ENCODE data around the gene SF3B6.
"Not testable (repeated sequence)": the region's sequence is repeated elsewhere in the genome, so short reads cannot be mapped to it uniquely, and the experiment has no call there.

SF3B6 gene

GRCh38 chr2:24050041-24050979, 25.8 kb downstream of the SF3B6 start:
- DNase-seq: peak; percentile 19 to 67 (median 39)

GRCh38 chr2:24049485-24050021, 26.6 kb downstream of the SF3B6 start, which contains the start of gene FKBP1B:
TSS of gene FKBP1B (plus strand) at chr2:24049741. CDS start at chr2:24049850, 109 bp downstream.
- peak; percentile 36 to 64 (median 52) for DNase-seq

GRCh38 chr2:24048769-24049484, 27.2 kb downstream of the SF3B6 start:
- peak in 3 of 4 experiments; percentile 5 to 16 (median 13) for DNase-seq

- DNase-seq: no peak
Observed at GRCh38 chr2:24047703-24048033, 28.5 kb downstream of the SF3B6 start.

GRCh38 chr2:24046930-24047702, 29.0 kb downstream of the SF3B6 start, which contains the start of gene WDCP:
TSS of gene WDCP (minus strand) at chr2:24047391. CDS start at chr2:24039494, 7,897 bp downstream.
- peak; percentile 95 to 99 (median 96) for DNase-seq

GRCh38 chr2:24046599-24046929, 29.6 kb downstream of the SF3B6 start:
- no peak for DNase-seq

- no peak for DNase-seq
Observed at GRCh38 chr2:24045511-24046508, 30.3 kb downstream of the SF3B6 start.

GRCh38 chr2:24043133-24043532, 33.0 kb downstream of the SF3B6 start:
- not testable (repeated sequence) for DNase-seq

- DNase-seq: no peak
Observed at GRCh38 chr2:24040511-24040910, 35.6 kb downstream of the SF3B6 start.

- DNase-seq: no peak
Observed at GRCh38 chr2:24038786-24039499, 37.2 kb downstream of the SF3B6 start.

- no peak for DNase-seq
Observed at GRCh38 chr2:24026233-24026632, 49.9 kb downstream of the SF3B6 start.

- no peak for DNase-seq
Observed at GRCh38 chr2:24024996-24025663, 51.0 kb downstream of the SF3B6 start.

GRCh38 chr2:24024018-24024417, 52.1 kb downstream of the SF3B6 start:
- DNase-seq: no peak

- DNase-seq: no peak
Observed at GRCh38 chr2:24022975-24023575, 53.1 kb downstream of the SF3B6 start.

- DNase-seq: no peak
Observed at GRCh38 chr2:24022324-24022974, 53.7 kb downstream of the SF3B6 start.

- DNase-seq: peak in 3 of 4 experiments; percentile 16 to 37 (median 19)
Observed at GRCh38 chr2:24021122-24021998, 54.8 kb downstream of the SF3B6 start.

- DNase-seq: no peak
Observed at GRCh38 chr2:24020244-24020643, 55.9 kb downstream of the SF3B6 start.

- no peak for DNase-seq
Observed at GRCh38 chr2:24019729-24020128, 56.4 kb downstream of the SF3B6 start.

Measured in suppressor macrophage (primary cell).